GM18502 (cell line): Measurements from ENCODE around the gene TMEM208.
A peak's percentile ranks its signal among the peaks of the same experiment; 100 is the strongest.

Source experiments
- ATAC-seq: cut with Tn5 transposase; IDR thresholded peaks from one replicate; pipeline ENCODE4 v1.9.1; 2021; ENCODE audit warnings: mild to moderate bottlenecking; ENCODE audit not compliant: unreplicated experiment, poor library complexity

Gene TMEM208

DNA sequence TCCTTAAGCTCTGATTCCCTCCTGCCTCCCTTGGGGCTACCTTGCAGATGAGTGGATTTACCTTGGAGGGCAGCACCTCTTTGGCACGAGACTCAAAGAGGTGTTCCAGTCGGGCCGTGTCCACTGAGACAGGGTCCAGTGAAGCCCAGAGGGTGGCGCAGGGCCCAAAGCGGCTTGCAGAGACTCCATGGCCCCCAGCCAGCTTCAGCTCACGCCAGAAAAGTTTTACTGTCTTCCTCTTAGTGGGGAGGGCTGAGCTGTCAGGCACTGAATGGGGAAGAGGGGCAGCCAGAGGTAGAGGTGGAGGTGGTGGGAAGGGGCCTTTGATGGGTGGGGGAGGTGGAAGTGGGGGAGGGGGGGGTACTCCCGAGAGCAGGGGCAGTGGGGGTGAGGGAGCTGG, 6.7 kb downstream of the TMEM208 start:
- no peak for ATAC-seq

DNA sequence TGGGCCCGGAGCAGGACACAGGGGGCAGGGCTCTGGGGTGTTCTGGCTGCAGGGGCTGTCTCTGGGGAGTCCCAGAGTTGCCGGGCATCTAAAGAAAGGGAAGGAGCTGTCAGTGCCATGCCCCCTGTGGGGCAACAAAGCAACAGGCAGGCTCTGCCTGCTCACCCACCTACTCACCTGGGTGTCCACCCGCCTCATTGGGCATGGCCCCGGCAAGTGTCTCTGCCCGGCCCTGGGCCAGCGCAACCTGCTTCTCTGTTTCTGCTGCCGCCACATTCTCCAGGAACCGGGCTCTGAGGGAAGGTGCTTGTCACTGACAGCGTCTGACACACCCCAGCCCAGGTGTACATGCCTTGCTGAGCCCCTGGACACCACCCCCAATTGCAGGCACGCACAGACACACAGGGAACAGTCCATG, 7.3 kb downstream of the TMEM208 start:
- ATAC-seq: no peak

DNA sequence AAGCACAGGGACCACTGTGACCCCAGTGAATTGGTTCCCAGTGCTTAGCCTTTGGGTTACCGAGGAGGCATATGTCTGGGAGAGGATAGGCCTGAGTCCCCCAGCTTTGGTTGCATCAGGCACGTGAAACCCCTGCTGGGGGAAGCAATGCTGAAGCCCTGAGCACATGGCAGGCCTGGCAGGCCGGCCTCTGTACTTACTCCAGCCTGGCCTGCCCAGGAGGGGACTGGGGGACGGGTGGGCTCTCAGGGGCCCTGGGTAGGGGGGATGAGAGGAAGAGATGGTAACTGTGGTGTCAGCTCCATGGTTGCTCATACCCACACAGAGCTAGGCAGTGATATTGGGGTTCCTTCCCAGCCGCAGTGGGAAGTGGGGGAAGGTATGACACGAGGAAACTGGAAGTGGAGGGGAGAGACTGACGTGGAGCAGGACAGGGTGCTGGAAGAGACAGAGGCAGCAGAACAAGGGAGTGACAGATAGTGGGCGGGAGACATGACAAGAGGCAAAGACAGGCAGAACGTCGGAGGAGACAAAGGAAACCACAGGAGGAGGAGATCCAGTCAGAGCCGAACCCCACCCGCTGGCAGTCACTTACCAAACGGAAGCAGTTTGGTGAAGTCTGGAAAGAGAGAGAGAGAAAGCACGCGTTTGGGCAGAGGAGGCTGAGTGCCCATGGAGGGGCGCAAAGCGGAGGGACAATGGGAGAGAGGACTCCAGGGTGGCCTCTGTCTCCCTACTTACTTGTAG, 9.1 kb downstream of the TMEM208 start:
- peak; percentile 13 for ATAC-seq

DNA sequence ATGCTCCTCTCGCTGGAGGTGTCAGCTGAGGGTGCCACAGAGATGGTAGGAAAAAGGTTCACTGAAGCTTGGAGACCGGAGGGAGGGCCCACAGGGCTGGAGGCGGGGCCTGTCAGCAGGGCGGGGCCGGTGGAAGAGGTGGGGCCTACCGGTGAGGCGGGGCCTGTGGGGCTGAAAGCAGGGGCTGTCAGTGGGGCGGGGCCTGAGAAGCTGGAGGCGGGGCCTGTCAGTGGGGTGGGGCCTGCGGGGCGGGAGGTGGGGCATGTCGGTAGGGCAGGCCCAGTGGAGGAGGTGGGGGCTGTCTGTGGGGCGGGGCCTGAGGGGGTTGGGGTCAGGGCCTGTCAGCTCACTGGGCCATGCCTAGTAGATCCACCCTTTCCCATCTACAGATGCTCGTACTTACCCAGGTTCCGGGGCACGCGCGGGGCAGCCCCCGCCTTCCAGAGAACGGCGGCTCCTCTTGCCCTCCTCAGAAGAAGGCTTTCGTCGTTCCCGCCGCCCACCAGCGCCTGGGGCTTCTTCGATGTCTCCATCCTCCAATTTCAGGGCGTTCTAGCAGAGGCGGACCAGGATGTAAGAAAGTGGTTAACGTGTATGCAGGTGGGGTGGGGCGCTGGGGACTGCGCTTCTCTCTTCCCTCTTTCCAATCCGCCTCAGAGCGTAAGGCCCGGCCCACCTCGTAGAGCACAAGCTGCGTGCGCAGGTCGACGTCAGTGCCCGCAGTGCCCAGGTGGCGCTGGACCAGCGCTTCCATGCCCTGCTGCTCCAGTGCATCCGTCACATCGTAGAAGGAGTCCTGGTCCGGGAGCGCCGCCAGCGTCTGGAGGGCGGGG, 9.8 kb downstream of the TMEM208 start:
- peak; percentile 64 for ATAC-seq

DNA sequence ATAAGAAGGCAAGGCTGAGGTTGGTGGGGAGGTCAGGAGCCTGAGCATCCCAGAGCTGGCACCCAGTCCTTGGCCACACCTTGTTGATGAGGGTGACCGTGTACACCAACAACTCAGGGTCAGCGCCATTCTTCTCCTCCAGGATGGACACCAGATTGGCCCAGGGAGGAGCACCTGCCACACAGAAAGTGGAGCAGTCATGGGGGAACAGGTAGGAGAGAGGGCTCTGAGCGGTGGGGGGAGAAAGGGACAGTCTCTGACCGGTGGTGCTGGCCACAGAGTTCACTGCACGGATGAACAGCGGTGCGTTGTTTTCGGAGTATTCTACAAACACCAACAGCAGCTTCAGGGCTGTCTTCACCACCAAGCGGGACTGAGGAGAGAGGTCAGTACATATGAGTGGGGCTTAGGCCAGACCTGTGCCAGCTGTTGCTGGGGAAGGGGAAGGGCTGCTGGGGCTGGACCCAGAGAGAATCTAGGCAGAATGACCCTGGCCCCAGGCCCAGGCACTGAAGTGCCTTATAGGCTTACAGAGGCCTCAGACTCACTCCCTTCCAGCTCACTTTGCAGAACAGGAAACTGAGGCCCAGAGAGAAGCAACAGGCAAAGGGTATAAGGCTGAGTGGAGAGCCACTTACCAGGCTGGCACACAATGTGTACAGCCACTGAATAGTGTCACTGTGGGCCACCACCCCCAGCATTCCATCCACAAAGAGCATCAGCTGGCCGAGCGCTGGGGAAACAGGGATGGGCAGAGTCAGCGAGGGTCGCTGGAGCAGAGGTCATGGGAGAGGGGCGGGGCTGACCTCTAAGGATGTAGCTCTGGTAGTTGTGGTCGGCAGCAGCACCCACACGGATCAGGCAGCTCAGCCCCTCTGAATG, 10.7 kb downstream of the TMEM208 start:
- no peak for ATAC-seq

DNA sequence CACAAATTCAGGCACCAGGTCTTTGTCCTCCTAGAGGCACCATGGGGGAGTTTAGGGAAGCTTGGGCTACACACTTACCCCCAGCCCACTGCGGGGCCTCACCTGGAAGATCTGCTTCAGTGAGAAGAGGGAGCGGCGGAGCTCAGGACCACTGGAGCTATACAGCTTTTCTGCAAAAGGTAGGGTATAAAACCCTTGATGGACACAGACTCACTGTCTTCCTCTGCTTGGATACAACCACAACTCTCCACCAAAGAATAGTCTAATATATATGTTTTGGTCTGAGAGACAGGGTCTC, 11.3 kb downstream of the TMEM208 start:
- no peak for ATAC-seq

DNA sequence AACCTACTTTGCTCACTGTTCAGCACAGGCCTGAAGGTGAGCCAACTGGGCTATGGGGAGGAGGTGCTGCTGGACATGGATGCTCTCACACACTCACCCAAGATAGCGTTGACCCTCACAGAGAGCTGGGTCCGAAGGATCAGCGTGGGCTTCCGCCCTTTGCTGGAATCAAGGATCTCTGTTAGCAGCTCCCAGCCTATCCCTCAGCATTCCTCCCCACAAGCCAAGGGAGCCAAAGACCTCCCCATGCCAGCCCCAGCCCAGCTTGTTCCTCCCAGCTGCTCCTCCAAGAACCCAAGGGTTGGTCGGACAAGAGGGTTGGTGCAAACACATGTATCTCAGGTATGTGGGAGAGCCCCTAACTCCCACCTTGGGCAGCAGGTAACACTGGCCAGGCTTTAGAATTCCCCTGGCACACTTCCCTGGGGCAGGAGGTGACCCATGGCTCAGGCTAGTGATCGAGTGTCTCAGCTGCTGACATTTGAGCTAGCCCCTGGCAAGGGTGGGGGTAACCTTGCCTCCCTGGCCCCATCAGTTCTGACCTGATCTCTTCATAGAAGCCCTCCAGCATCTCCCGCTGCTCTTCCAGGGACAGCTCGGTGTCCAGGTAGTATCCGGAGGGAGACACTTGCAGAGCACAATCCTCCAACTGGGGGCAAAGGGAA, 12.0 kb downstream of the TMEM208 start:
- ATAC-seq: no peak

DNA sequence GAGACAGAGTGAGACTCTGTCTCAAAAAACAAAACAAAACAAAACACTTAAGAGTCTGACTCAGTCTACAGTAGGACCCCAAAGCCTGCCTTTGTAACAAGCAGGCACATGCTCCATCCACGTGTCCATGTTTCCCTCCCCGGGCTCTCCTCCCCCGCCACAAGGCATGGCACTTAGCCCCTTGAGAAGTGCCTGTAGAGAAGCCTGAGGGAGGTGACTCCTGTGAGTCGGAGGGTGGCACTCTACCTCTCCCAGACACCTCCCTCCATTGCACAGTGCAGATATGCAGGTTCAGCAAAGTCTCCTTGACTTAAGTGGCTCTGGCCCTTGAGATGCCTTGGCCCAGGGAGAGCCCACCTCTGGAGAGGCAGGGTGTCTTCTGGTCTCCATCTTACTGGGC, 13.6 kb downstream of the TMEM208 start:
- no peak for ATAC-seq

DNA sequence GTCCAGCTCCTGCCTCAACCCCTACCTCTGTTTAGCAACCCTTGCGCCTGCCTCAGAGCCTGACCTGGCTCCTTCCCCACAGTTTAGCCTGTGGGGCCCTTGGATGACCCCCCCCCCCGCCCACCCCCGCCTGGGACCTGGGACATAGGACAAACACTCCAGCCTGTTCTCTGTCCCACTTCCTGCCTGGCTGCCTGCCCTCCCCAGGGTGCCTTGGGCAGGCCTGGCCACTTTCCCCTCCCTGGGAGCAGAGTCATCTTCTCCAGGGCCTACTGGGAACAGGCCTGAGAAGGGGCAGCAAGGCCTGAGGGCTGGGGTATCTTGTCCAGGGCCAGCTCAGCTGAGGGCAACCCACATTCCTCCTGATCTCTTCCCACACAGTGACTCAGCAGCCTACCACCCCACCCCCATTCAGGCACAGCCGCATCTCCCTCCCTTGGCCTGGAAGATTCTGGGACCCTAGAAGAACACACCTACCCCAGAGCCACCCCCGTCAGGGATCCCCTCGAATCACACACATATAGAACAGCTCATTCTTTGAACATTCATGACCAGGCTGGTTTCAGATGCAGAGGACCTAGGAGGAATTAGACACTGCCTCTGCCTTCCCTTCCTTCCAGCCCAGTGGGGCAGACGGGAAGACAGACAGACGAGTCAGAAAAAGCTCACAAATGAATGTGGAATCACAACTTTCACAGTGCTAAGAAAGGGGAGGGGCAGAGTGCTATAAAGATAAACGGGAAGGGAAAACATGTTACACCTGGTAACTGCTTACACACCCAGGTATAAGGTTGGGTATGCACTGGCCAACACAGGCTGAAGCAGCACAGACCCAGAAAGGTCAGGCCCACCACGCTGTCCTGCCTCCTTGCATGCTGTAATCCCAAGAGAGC, 14.3 kb downstream of the TMEM208 start:
- no peak for ATAC-seq

DNA sequence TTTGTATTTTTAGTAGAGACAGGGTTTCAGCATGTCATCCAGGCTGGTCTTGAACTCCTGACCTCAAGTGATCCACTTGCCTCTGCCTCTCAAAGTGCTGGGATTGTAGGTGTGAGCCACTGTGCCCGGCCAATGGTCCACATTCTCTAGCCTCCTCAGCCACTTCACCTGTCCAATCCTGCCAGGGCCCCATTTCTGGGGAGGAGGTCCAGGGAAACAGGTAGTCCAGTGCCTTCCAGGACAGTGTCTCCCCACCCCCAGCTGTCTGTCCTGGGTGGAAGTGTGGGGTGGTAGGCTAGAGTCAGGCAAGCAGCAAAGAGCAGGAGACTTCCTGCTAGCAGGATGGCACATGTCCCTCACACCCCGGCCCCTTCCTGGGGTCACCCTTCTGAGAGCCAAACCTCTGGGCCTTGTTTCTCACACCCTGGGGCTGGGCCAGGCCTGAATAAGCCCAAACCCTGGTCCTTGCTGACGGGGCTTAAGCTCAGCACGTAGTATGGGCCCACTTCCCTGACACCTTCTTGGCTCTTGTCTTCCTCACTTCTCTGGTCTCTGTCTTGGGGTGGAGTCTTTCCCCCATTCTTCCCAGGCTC, 15.3 kb downstream of the TMEM208 start:
- no peak for ATAC-seq

DNA sequence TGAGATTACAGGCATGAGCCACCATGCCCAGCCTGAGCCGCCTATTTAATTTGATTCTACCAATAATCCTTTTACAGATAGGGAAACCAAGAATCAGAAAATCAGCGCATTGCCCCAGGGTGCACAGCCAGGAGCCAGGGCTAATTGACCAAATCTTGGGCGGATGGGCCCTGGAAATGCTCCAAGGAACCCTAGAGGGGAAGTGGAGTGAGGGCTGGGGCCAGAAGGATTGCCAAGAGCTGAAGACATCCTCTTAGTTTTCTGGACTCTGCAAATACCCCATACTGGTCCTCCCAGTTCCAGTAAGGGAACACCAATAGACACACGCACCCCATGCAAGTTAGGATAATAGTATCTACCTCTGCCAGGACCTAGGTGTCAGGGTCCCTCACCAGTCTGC, 16.6 kb downstream of the TMEM208 start:
- no peak for ATAC-seq

DNA sequence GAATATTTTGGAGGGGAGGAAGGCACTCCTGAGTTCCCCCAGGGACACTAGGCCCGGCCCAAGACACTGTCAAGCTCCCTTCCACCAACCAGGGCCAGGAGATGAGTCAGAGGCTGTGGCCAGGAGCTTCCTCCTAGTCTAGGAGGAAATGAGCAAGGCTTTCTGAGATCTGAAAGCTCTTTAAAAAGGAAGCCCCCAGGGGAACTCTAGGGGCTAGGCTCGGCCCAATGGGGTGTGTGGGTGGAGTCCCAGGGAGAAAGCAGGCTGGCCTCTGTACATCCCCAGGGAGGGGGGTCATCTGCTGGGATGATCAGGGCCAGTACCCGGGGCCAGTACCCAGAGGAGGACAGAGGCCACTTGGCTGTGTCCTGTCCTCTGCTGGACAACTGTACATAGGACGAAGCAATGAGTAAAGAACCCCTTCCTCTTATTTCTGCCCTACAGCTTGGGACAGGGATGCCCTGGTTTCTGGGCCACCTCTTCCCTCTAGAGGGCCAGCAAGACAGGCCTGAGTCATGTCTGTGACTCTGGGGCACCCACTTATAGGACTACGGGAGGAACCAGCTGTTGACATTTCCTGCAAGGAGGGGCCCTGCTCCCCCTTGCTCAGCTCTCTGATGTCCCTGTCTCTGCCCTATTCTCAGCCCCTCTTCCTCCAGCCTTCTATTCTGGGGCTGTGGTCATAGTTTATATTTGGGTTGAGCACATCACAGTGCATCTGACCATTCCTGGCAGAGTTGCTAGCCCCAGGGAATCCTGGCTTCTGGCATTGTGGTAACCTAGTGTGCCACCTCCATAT, 17.7 kb downstream of the TMEM208 start:
- ATAC-seq: peak; percentile 59

DNA sequence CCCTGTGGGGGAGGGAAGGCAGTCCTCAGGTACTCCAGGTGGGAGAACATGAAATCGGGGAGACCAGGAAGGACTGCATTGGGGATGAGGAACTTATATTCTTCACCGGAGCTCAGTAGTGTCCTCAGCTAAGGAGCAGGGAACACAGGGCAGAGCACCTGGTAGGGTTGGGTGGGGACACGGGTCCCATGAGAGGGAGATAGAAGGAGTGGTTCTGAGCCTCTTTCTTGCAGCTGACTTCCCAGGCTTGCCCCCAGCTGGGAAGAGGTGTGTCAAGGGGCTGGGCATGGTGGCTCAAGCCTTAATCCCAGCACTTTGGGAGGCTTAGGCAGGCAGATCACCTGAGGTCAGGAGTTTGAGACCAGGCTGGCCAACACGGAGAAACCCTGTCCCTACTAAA, 18.3 kb downstream of the TMEM208 start:
- ATAC-seq: no peak

DNA sequence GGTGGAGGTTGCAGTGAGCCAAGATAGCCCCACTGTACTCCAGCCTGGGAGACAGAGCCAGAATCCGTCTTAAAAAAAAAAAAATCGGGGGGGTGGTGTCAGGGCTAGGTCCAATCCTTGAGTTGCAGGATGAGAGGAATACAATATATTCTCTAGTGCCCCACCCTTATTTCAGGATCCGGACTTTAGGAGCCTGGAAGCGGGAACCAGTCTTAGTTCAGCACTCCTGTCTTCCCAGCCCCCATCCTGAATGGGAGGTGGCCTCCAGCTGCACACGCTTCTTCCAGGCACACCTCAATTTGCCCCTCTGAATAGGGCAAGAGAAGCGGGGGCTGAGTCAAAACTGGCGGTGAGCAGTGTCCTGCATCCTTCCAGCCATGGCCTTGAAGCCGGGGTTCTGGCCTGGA, 18.7 kb downstream of the TMEM208 start:
- ATAC-seq: no peak

DNA sequence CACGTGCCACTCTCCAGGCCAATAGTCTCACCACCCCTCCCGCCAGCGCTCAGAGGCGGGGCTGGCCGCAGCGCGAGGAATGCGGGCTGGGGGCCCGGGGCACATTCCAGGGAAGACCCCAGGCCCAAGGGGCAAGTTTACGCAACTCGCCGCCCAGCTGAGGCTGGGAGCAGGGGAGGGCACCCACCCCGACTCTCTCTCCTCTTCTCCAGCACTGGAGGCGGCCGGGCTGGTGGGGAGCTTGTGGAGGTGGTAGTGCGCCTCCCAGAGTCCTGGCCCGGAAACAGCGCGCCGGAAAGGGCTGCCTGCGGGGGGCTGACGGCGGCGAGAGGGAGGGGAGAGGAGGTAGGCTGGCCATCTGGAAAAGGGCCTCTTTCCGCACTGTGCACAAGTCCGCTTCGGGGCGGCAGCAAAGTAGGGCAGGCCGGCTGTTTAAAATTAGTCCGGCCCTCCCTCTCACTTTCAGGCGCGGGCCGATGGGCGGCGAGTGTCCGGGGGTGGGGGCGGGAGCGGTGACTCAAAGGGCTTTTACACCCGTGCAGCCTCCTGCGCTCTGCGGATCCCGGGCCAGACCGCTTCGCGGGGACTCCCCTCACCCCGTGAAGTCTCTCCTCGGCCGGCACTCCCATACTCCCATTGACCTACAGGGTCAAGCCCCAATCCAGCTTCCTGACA, 19.3 kb downstream of the TMEM208 start:
- ATAC-seq: no peak

DNA sequence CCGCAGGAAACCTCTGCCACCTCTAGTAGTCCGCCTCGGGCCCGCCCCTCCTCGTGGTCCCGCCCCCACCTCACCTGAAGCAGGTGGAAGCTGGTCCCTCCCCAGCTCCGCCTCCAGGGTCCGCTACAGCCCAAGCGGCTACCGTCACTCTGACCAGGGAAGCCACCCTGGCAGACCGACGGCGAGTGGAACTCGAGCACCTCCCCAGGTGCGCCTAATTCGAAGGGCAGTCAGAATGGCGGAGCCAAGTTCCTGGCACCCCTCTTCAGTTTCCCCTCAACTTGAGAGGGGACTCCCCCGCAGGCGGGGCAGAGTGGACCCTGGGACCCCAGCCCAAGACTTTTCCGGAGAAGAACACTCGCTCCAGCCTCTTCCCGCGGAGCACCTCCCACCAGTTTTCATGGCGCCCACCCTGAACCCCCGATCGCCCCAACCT, 19.8 kb downstream of the TMEM208 start:
- no peak for ATAC-seq

DNA sequence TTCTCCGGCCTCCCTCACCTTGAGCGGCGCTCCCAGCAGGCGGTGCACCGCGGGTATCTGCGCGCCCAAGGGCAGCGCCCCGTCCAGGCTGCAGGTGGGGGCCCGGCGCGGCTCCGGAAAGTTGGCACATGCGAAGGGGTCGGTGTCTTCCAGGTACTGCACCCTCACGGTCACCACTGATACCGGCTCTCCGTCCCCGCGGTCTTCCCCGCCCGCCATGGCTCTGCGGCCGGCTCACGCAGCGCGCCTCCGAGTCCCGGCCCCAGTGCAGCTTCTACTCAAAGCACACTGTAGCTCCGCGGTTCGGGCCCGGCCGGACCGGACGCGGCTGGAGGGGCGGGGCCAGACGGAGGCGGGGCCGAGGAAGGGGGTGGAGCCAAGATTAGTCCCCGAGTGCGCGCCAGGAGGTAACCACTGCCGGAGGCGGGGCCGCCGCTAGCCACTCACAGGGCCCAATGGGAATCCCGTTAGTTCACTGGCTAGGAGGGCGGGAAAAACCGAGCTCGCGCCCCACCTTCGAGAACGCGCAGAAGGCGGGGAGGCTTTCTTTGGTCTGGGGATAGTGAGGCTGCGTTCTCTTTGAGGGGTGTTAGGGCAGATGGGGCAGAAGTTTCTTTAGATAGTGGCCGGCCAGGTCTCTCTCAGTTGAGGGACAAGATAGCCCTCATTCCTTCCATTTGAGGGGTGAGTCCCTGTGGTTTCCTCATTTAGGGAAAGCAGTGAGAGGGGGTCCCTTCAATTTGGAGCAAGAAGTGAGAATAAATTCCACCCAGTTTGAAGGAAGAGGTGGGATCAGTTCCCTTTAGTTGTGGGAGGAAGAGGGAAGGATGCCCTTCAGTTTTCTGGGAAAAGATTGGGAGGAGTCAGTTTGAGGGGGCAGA, 20.5 kb downstream of the TMEM208 start, which contains the start of gene FHOD1:
Gene FHOD1, minus strand, starts transcription at position 290 of the 881 bp plus-strand sequence. Its CDS starts 71 bp downstream, at position 219.
- ATAC-seq: peak; percentile 51
